ENCODE measurements around the gene TGFB1. TPM values are rescaled to one million over a fixed set of nuclear protein-coding genes. Genes with fewer than 3 reads are reported as not detected.

Gene TGFB1
- polyA plus RNA-seq, 1 donor (not counting 4 experiments of a cell fraction or from before 2014, with no cell fraction given) = 5.8 TPM

DNA sequence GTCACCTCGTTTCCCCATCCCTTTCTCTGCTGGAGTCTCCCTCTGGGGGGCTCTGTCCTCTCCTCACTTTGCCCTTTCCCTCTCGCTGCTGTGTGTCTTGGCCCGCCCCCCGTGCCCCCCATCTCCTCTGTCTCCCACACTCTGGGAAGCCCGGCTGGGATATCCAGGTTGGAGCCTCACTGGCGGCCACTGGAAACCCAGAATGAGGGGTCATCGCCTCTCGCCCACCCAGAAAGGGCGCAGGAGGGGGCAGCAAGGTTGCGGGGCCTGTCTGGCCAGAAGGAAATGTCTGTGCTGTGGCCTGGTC lies 28.1 kb downstream of the TGFB1 start:
- no peaks in the 10 kb centered on the region for H3K9me1 ChIP-seq (ENCODE audit: control insufficient read depth, extremely low read depth, insufficient read depth, low read length)
- H2AFZ ChIP-seq (ENCODE audit: control insufficient read depth, low read length) = no peak overlapping the region
- H3K27ac ChIP-seq (ENCODE audit: control insufficient read depth, insufficient read depth, low read length) = no peak overlapping the region
- peaks cover 27% of the 10 kb centered on the region for H3K4me1 ChIP-seq (ENCODE audit: control insufficient read depth, extremely low read depth, insufficient read depth, low read length)
- H3K4me3 ChIP-seq (ENCODE audit: control insufficient read depth in 2 of 3, extremely low read depth in 1 of 3, insufficient read depth in 2 of 3, low read depth in 1 of 3, low read length in 3 of 3) = no peak overlapping the region
- dilution Hi-C loops (cut with MboI; ENCODE audit: extremely low pct_ligation_motif_present, low sequenced_read_pairs) = no loop called here
- DNase-seq (ENCODE audit: low read depth, low spot score) = no peak
- H3K36me3 ChIP-seq (ENCODE audit: control insufficient read depth in 2 of 2, extremely low read depth in 1 of 2, insufficient read depth in 2 of 2, low read length in 2 of 2) = peaks cover 8 to 20% of the 10 kb centered on the region in 2 experiments
- no peak overlapping the region for H3K4me2 ChIP-seq (ENCODE audit: control insufficient read depth, extremely low read depth, insufficient read depth, low read depth, low read length)
- H3K79me2 ChIP-seq (ENCODE audit: control insufficient read depth, insufficient read depth, low read length) = peaks cover 2% of the 10 kb centered on the region
- H3K9ac ChIP-seq (ENCODE audit: control insufficient read depth, extremely low read depth, insufficient read depth, low read length) = no peak overlapping the region
- FAIRE-seq = no peak
- no peaks in the 10 kb centered on the region for H3K27me3 ChIP-seq (ENCODE audit: control insufficient read depth, extremely low read depth, insufficient read depth, low read length)
- TF ChIP-seq, protein P1, sequence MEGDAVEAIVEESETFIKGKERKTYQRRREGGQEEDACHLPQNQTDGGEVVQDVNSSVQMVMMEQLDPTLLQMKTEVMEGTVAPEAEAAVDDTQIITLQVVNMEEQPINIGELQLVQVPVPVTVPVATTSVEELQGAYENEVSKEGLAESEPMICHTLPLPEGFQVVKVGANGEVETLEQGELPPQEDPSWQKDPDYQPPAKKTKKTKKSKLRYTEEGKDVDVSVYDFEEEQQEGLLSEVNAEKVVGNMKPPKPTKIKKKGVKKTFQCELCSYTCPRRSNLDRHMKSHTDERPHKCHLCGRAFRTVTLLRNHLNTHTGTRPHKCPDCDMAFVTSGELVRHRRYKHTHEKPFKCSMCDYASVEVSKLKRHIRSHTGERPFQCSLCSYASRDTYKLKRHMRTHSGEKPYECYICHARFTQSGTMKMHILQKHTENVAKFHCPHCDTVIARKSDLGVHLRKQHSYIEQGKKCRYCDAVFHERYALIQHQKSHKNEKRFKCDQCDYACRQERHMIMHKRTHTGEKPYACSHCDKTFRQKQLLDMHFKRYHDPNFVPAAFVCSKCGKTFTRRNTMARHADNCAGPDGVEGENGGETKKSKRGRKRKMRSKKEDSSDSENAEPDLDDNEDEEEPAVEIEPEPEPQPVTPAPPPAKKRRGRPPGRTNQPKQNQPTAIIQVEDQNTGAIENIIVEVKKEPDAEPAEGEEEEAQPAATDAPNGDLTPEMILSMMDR (optimal IDR thresholded peaks at IDR 0.05 in 1 of 3, IDR thresholded peaks at IDR 0.05 in 1 of 3, conservative IDR thresholded peaks at IDR 0.05 in 1 of 3; ENCODE audit: extremely low read depth in 1 of 3, insufficient read depth in 2 of 3, low read length in 3 of 3) = no peak
- no peak for TF ChIP-seq EZH2 (IDR thresholded peaks at IDR 0.05; ENCODE audit: low read length)
- H3K9me3 ChIP-seq (ENCODE audit: control insufficient read depth, low read depth, low read length) = no peaks in the 10 kb centered on the region
- H4K20me1 ChIP-seq (ENCODE audit: control insufficient read depth, extremely low read depth, insufficient read depth, low read length) = peaks cover 5% of the 10 kb centered on the region

DNA sequence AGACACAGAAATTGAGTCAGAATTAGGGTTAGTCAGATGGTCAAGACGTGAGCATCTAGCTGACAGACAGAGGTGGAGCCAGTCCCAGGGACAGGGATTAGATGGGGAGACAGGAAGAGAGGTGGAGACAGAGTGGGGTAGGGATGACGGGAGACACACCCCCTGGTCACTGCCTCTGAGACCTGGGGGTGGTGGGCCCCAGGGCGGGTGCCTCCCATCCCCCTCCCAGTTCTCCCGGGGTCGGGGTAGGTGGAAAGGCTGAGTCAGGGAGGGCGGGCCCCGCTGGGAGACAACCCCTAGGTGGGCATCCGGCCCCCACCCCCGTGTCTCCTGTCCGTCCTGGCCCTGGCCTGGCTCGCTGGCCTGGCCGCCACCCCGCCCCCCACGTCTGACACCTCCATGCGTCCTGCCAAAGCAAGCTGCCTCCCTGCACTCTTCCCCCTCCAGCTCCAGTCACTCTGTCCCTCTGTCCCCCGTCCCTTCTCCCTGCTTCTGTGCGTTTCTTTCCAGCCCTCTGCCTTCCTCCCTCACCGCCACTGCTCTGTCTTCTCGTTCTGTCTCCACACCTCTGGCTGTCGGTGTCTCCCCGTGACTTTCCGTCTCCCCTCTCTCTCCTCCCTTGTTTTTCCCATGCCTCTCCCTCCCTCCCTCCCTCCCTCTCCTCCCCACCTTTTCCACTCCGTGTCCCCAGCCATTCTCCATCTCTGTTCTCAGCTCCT lies 28.6 kb downstream of the TGFB1 start:
- no peaks in the 10 kb centered on the region for H3K9me1 ChIP-seq (ENCODE audit: control insufficient read depth, extremely low read depth, insufficient read depth, low read length)
- no peak overlapping the region for H3K9ac ChIP-seq (ENCODE audit: control insufficient read depth, extremely low read depth, insufficient read depth, low read length)
- no peaks in the 10 kb centered on the region for H3K27me3 ChIP-seq (ENCODE audit: control insufficient read depth, extremely low read depth, insufficient read depth, low read length)
- H3K4me2 ChIP-seq (ENCODE audit: control insufficient read depth, extremely low read depth, insufficient read depth, low read depth, low read length) = no peak overlapping the region
- peaks cover 3% of the 10 kb centered on the region for H4K20me1 ChIP-seq (ENCODE audit: control insufficient read depth, extremely low read depth, insufficient read depth, low read length)
- DNase-seq (ENCODE audit: low read depth, low spot score) (no peak), FAIRE-seq (no peak)
- H3K9me3 ChIP-seq (ENCODE audit: control insufficient read depth, low read depth, low read length) = no peaks in the 10 kb centered on the region
- no peak overlapping the region for H3K4me3 ChIP-seq (ENCODE audit: control insufficient read depth in 2 of 3, extremely low read depth in 1 of 3, insufficient read depth in 2 of 3, low read depth in 1 of 3, low read length in 3 of 3)
- peaks cover 27% of the 10 kb centered on the region for H3K4me1 ChIP-seq (ENCODE audit: control insufficient read depth, extremely low read depth, insufficient read depth, low read length)
- no peak for TF ChIP-seq EZH2 (IDR thresholded peaks at IDR 0.05; ENCODE audit: low read length)
- TF ChIP-seq, protein P1 (optimal IDR thresholded peaks at IDR 0.05 in 1 of 3, IDR thresholded peaks at IDR 0.05 in 1 of 3, conservative IDR thresholded peaks at IDR 0.05 in 1 of 3; ENCODE audit: extremely low read depth in 1 of 3, insufficient read depth in 2 of 3, low read length in 3 of 3) = no peak
- no peak overlapping the region for H3K27ac ChIP-seq (ENCODE audit: control insufficient read depth, insufficient read depth, low read length)
- H2AFZ ChIP-seq (ENCODE audit: control insufficient read depth, low read length) = no peak overlapping the region
- H3K79me2 ChIP-seq (ENCODE audit: control insufficient read depth, insufficient read depth, low read length) = peaks cover 2% of the 10 kb centered on the region
- dilution Hi-C loops (cut with MboI; ENCODE audit: extremely low pct_ligation_motif_present, low sequenced_read_pairs) = no loop called here
- peaks cover 8 to 15% of the 10 kb centered on the region in 2 experiments for H3K36me3 ChIP-seq (ENCODE audit: control insufficient read depth in 2 of 2, extremely low read depth in 1 of 2, insufficient read depth in 2 of 2, low read length in 2 of 2)
